NB4 (cell line): ENCODE results near the gene USF2.

Source experiments
- DNase-seq: peaks from one replicate; pipeline ENCODE4 v3.0.0; 2010; ENCODE audit warnings: low read depth
- H3K4me3 ChIP-seq: one replicate; pipeline ENCODE4 v1.5.1; 2011; ENCODE audit warnings: mild to moderate bottlenecking, low read depth, low read length, moderate library complexity
- CTCF ChIP-seq: IDR thresholded peaks from one replicate; pipeline ENCODE4 v1.5.1; 2012; ENCODE audit warnings: low read depth, low read length
- MAX ChIP-seq: IDR thresholded peaks from 2 replicates; pipeline ENCODE4 v1.6.1; 2011; ENCODE audit warnings: low read depth, low read length
- MYC ChIP-seq: IDR thresholded peaks from 2 replicates; pipeline ENCODE4 v1.6.1; 2011; ENCODE audit warnings: low read depth, low read length
- POLR2A ChIP-seq: IDR thresholded peaks from 2 replicates; pipeline ENCODE4 v1.6.1; 2011; ENCODE audit warnings: mild to moderate bottlenecking; ENCODE audit not compliant: insufficient read length; ENCODE audit errors: extremely low read depth

Gene USF2

GRCh38 chr19:35254341-35255297, 14.1 kb upstream of the USF2 start:
- no peak overlapping the region for H3K4me3 ChIP-seq
- DNase-seq, result no peak
- TF ChIP-seq MYC (no peak), MAX (no peak)

- TF ChIP-seq CTCF, result no peak
- TF ChIP-seq MYC, result no peak
- no peak for TF ChIP-seq POLR2A
- TF ChIP-seq MAX, result no peak
- no peak for DNase-seq
- H3K4me3 ChIP-seq, result no peak overlapping the region
Observed at GRCh38 chr19:35256566-35256965, 12.2 kb upstream of the USF2 start.

GRCh38 chr19:35257113-35257461, 11.7 kb upstream of the USF2 start:
- DNase-seq, result no peak
- TF ChIP-seq MAX, result no peak
- H3K4me3 ChIP-seq, result no peak overlapping the region

- no peak for TF ChIP-seq MAX
- TF ChIP-seq POLR2A, result no peak
- no peak for TF ChIP-seq CTCF
- TF ChIP-seq MYC, result no peak
- no peak overlapping the region for H3K4me3 ChIP-seq
- DNase-seq, result no peak
Observed at GRCh38 chr19:35260694-35261304, 8.0 kb upstream of the USF2 start.

GRCh38 chr19:35261356-35262100, 7.2 kb upstream of the USF2 start:
- no peak for TF ChIP-seq CTCF
- no peak for TF ChIP-seq MYC
- TF ChIP-seq POLR2A, result no peak
- TF ChIP-seq MAX, result no peak
- no peak for DNase-seq

GRCh38 chr19:35262101-35262761, 6.5 kb upstream of the USF2 start:
- H3K4me3 ChIP-seq, result no peak overlapping the region
- TF ChIP-seq MYC (no peak), MAX (no peak), CTCF (no peak), POLR2A (no peak)
- no peak for DNase-seq

More at GRCh38 chr19:35261356-35262100, 7.2 kb upstream of the USF2 start:
- H3K4me3 ChIP-seq, result no peak overlapping the region
